Fibroblast of lung (primary cell): ENCODE data around the gene FXYD4. TPM values are rescaled to one million over a fixed set of nuclear protein-coding genes. Genes with fewer than 3 reads are reported as not detected.
"Not testable (repeated sequence)": the region's sequence is repeated elsewhere in the genome, so short reads cannot be mapped to it uniquely, and the experiment has no call there.

ENCODE experiments used
- DNase-seq, 2 donors: peaks; one replicate each; pipeline versions ENCODE4 v3.0.0 to v3.0.0-alpha.2; 2010; ENCODE audit warnings: low read depth in 2 of 2
- H2AFZ ChIP-seq: 2 replicates; pipeline ENCODE4 v1.5.1; 2012; ENCODE audit warnings: low read length, control low read depth, inconsistent platforms
- H3K27ac ChIP-seq: 2 replicates; pipeline ENCODE4 v1.5.1; 2011; ENCODE audit warnings: low read length, control low read depth; ENCODE audit not compliant: insufficient read depth
- H3K27me3 ChIP-seq: 2 replicates; pipeline ENCODE4 v1.5.1; 2011; ENCODE audit warnings: mild to moderate bottlenecking, low read length; ENCODE audit not compliant: control insufficient read depth, insufficient read depth
- H3K36me3 ChIP-seq: 2 replicates; pipeline ENCODE4 v1.5.1; 2011; ENCODE audit warnings: low read length; ENCODE audit not compliant: control insufficient read depth, insufficient read depth
- H3K4me1 ChIP-seq: 2 replicates; pipeline ENCODE4 v1.5.1; 2011; ENCODE audit warnings: low read length; ENCODE audit not compliant: control insufficient read depth, insufficient read depth; ENCODE audit errors: extremely low read depth
- H3K4me2 ChIP-seq: 2 replicates; pipeline ENCODE4 v1.5.1; 2011; ENCODE audit warnings: low read length, control low read depth; ENCODE audit not compliant: insufficient read depth; ENCODE audit errors: extremely low read depth
- H3K4me3 ChIP-seq, 4 experiments: fragments of 200-600 bp in 1 of 4; sonication (generic) in 1 of 4; replicated peaks in 1 of 4; 2 replicates each; pipeline ENCODE4 v1.5.1; 2011 to 2016; ENCODE audit warnings: low read length in 4 of 4, low read depth in 3 of 4, mild to moderate bottlenecking in 3 of 4, control low read depth in 2 of 4, inconsistent platforms in 1 of 4, mixed read lengths in 1 of 4; ENCODE audit not compliant: insufficient read depth in 1 of 4; ENCODE audit errors: control extremely low read depth in 1 of 4
- H3K79me2 ChIP-seq: 2 replicates; pipeline ENCODE4 v1.5.1; 2012; ENCODE audit warnings: mild to moderate bottlenecking, low read length, inconsistent platforms; ENCODE audit not compliant: control insufficient read depth, insufficient read depth
- H3K9ac ChIP-seq: 2 replicates; pipeline ENCODE4 v1.5.1; 2011; ENCODE audit warnings: mild to moderate bottlenecking, low read length, control low read depth; ENCODE audit not compliant: insufficient read depth
- H3K9me3 ChIP-seq: 2 replicates; pipeline ENCODE4 v1.5.1; 2012; ENCODE audit warnings: low read depth, low read length; ENCODE audit not compliant: control insufficient read depth, insufficient read depth
- H4K20me1 ChIP-seq: 2 replicates; pipeline ENCODE4 v1.5.1; 2011; ENCODE audit warnings: low read length; ENCODE audit not compliant: control insufficient read depth, insufficient read depth; ENCODE audit errors: extremely low read depth
- CTCF ChIP-seq, 2 donors: IDR thresholded peaks in 1 of 2; conservative IDR thresholded peaks in 1 of 2; 1 replicate in 1 of 2; 2 replicates in 1 of 2; pipeline ENCODE4 v1.5.1; 2011 to 2012; ENCODE audit warnings: low read length in 2 of 2, control low read depth in 1 of 2, inconsistent platforms in 1 of 2, low read depth in 1 of 2, mild to moderate bottlenecking in 1 of 2
- EZH2 ChIP-seq: IDR thresholded peaks from 2 replicates; pipeline ENCODE4 v1.5.1; 2012; ENCODE audit warnings: low read length, control low read depth, mild to moderate bottlenecking; ENCODE audit errors: missing control alignments
- polyA plus RNA-seq, 2 donors: library from polyadenylated mRNA; depleted of rRNA in 1 of 2; stranded (reverse) in 1 of 2; unstranded in 1 of 2; fragments of >200 nt; gene quantifications; 2 replicates each; pipeline ENCODE4 v1.2.1, GENCODE V29; 2011 to 2012; ENCODE audit warnings: missing spikeins in 1 of 2
- total RNA-seq: library from RNA; depleted of rRNA; stranded (reverse); fragments of >200 nt; gene quantifications from 2 replicates; pipeline ENCODE4 v1.2.1, GENCODE V29; 2014

The FXYD4 gene
- total and polyA plus RNA-seq, 2 donors (not counting 1 experiment from before 2014, with no cell fraction given): not detected

DNA sequence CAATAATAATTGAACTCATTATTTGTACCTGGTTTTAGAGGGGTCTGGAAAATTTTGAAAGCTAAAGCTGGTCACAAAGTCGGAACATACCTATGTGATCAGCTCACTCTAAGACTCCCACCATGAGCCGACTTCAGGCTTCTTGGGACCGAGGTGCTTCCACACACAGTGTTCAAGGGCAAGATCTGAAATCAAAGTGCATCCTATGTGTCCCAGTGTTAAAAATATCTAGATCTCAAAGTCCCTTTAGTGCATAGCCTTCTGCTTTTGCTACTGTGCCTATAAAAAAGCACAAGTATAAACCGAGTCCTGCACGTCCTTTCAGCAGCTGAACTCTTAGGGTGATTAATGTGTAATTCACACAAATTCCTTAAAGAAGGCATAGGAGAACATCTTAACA, 43.5 kb upstream of the FXYD4 start:
- H3K4me3 ChIP-seq: no peak overlapping the region

DNA sequence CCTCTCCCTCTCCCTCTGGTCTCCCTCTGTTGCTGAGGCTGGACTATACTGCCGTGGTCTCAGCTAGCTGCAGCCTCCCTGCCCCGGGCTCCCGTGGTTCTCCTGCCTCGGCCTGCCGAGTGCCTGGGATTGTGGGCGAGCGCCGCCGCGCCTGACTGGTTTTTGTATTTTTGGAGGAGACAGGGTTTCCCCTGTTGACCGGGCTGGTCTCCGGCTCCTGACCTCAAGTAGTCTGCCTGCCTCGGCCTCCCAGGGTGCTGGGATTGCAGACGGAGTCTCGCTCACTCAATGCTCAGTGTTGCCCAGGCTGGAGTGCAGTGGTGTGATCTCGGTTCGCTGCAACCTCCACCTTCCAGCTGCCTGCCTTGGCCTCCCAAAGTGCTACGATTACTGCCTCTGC, 42.6 kb upstream of the FXYD4 start:
- not testable (repeated sequence) for H3K4me3 ChIP-seq, H3K27me3 ChIP-seq, H2AFZ ChIP-seq, H3K9ac ChIP-seq, H3K9me3 ChIP-seq, H3K79me2 ChIP-seq, H3K27ac ChIP-seq, DNase-seq, H3K36me3 ChIP-seq, H4K20me1 ChIP-seq, H3K4me2 ChIP-seq, H3K4me1 ChIP-seq

More for the DNA sequence above, 43.5 kb upstream of the FXYD4 start:
- no peak overlapping the region for H2AFZ ChIP-seq
- no peak overlapping the region for H3K4me2 ChIP-seq
- no peaks in the 10 kb centered on the region for H3K27me3 ChIP-seq
- H4K20me1 ChIP-seq: no peaks in the 10 kb centered on the region
- no peaks in the 10 kb centered on the region for H3K79me2 ChIP-seq
- no peaks in the 10 kb centered on the region for H3K9me3 ChIP-seq
- H3K9ac ChIP-seq: no peak overlapping the region
- no peaks in the 10 kb centered on the region for H3K4me1 ChIP-seq
- TF ChIP-seq CTCF (conservative IDR thresholded peaks at IDR 0.05 in 1 of 2, IDR thresholded peaks at IDR 0.05 in 1 of 2; ENCODE audit: low read depth in 1 of 2, low read length in 2 of 2): no peak
- TF ChIP-seq EZH2: no peak
- no peaks in the 10 kb centered on the region for H3K36me3 ChIP-seq
- no peak overlapping the region for H3K27ac ChIP-seq
- DNase-seq: no peak

DNA sequence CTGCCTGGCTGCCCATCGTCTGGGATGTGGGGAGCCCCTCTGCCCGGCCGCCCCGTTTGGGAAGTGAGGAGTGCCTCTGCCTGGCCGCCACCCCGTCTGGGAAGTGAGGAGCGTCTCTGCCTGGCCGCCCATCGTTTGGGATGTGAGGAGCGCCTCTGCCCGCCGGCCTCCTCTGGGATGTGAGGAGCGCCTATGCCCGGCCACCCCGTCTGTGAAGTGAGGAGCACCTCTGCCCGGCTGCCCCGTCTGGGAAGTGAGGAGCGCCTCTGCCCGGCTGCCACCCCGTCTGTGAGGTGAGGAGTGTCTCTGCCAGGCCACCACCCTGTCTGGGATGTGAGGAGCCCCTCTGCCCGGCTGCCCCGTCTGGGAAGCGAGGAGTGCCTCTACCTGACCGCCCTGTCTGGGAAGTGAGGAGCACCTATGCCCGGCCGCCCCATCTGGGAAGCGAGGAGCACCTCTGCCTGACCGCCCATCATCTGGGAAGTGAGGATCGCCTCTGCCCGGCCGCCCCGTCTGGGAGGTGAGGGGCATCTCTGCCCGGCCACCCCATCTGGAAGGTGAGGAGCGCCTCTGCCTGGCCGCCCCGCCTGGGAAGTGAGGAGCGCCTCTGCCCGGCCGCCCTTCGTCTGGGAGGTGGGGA, 42.1 kb upstream of the FXYD4 start:
- H3K36me3 ChIP-seq, H3K27ac ChIP-seq, H3K79me2 ChIP-seq, H3K4me2 ChIP-seq, DNase-seq, H4K20me1 ChIP-seq, H3K9me3 ChIP-seq, H3K9ac ChIP-seq, H3K4me3 ChIP-seq, H3K27me3 ChIP-seq, H2AFZ ChIP-seq, H3K4me1 ChIP-seq: not testable (repeated sequence)

DNA sequence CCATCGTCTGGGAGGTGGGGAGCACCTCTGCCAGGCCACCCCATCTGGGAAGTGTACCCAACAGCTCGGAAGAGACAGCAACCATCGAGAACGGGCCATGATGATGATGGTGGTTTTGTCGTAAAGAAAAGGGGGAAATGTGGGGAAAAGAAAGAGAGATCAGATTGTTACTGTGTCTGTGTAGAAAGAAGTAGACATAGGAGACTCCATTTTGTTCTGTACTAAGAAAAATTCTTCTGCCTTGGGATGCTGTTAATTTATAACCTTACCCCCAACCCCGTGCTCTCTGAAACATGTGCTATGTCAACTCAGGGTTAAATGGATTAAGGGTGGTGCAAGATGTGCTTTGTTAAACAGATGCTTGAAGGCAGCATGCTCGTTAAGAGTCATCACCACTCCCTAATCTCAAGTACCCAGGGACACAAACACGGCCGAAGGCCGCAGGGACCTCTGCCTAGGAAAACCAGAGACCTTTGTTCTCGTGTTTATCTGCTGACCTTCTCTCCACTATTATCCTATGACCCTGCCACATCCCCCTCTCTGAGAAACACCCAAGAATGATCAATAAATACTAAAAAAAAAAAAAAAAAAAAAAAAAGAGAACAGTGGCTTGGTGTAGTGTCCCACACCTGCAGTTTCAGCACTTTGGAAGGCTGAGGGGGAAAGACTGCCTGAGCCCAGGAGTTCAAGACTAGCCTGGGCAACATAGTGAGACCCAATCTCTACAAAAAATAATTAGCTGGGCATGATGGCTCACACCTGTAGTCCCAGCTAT, 41.2 kb upstream of the FXYD4 start:
- H3K4me2 ChIP-seq, H3K79me2 ChIP-seq, H3K27me3 ChIP-seq, DNase-seq, H3K36me3 ChIP-seq, H3K4me1 ChIP-seq, H2AFZ ChIP-seq, H4K20me1 ChIP-seq, H3K27ac ChIP-seq, H3K4me3 ChIP-seq, H3K9ac ChIP-seq, H3K9me3 ChIP-seq: not testable (repeated sequence)

- H3K79me2 ChIP-seq, H3K27ac ChIP-seq, DNase-seq, H3K9ac ChIP-seq, H3K27me3 ChIP-seq, H3K36me3 ChIP-seq, H3K9me3 ChIP-seq, H3K4me2 ChIP-seq, H4K20me1 ChIP-seq, H2AFZ ChIP-seq, H3K4me3 ChIP-seq, H3K4me1 ChIP-seq: not testable (repeated sequence)
Measured at GRCh38 chr10:43330824-43331127, 40.7 kb upstream of the FXYD4 start.
